Gastrocnemius medialis (tissue), 4 donors: ENCODE measurements around the gene RNASEH1.

Experiments used
- POLR2A ChIP-seq, 2 donors: fragments of 450-650 bp; IDR thresholded peaks; one replicate each; pipeline ENCODE4 v1.6.1; 2017; ENCODE audit warnings: antibody characterized with exemption in 2 of 2, mild to moderate bottlenecking in 2 of 2, moderate library complexity in 2 of 2
- TF ChIP-seq, protein P1 (sequence below), 5 experiments: fragments of 450-650 bp in 3 of 5; fragments of 200-600 bp in 2 of 5; sonication (generic) in 2 of 5; IDR thresholded peaks in 4 of 5; conservative IDR thresholded peaks in 1 of 5; 1 replicate in 4 of 5; 2 replicates in 1 of 5; pipeline ENCODE4 v1.5.1; 2016 to 2019; ENCODE audit warnings: antibody characterized with exemption in 5 of 5, mild to moderate bottlenecking in 3 of 5, moderate library complexity in 3 of 5

DNA sequence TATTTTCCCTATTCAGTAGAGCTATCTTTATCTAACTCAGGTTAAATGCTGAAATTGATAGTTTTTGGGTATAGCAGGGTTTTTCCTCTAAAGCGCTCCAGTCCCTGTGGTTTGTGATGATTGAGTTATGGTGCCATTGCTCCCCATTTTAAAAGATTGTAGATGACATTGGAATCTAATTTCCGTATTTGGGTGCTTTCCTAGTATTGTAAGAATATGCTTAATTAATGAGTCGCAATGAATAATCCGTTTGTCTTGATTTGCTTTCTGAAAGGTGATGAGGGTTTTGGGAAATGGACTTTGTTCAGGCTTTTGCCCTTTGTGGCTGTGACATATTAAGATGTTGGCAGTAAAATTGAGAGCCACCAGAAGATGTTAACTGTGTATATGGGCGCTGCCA is 20.9 kb upstream of the RNASEH1 start:
- TF ChIP-seq POLR2A (IDR thresholded peaks at IDR 0.05) = no peak
- TF ChIP-seq, protein P1, sequence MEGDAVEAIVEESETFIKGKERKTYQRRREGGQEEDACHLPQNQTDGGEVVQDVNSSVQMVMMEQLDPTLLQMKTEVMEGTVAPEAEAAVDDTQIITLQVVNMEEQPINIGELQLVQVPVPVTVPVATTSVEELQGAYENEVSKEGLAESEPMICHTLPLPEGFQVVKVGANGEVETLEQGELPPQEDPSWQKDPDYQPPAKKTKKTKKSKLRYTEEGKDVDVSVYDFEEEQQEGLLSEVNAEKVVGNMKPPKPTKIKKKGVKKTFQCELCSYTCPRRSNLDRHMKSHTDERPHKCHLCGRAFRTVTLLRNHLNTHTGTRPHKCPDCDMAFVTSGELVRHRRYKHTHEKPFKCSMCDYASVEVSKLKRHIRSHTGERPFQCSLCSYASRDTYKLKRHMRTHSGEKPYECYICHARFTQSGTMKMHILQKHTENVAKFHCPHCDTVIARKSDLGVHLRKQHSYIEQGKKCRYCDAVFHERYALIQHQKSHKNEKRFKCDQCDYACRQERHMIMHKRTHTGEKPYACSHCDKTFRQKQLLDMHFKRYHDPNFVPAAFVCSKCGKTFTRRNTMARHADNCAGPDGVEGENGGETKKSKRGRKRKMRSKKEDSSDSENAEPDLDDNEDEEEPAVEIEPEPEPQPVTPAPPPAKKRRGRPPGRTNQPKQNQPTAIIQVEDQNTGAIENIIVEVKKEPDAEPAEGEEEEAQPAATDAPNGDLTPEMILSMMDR (IDR thresholded peaks at IDR 0.05 in 4 of 5, conservative IDR thresholded peaks at IDR 0.05 in 1 of 5) = no peak
